Right kidney (tissue), 1 donor: Measurements from ENCODE around the gene PRELID3B.

ENCODE experiments used
- DNase-seq: peaks from one replicate; pipeline ENCODE4 v3.0.0-alpha.2; 2016

PRELID3B gene

DNA sequence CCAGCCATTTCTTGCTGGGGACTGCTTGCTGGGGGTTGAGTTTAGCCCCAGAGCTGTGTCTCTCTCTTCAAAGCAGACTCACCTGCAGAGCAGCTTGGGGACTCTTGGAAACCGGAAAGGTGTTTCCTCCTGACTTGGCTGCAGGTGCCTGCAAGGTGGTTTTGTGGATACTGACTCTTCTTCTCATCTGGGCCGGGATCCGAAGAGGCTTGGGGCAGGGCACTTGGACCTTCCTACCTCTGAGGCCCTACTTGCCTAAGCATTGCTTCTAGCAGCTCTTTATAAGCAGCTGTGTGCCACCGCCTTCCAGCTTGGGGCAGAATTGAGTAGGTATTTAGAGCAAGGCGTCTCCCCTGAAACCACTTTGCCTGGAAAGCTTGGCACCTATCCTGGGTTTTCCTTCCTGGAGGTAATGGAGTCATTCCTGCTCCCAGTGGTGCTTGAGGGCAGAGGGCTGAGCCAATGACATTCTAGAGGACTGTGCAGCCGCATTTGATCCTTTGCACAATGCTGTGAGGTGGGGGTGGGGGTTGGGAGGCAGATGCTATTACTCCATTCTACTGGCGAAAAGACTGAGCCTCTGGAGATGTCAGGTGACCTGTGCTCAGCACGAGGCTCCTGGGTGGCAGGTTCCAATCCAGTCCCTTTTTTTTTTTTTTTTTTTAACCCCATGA lies 32.1 kb downstream of the PRELID3B start:
- DNase-seq: no peak

GRCh38 chr20:59008715-59009336 lies 33.8 kb downstream of the PRELID3B start:
- DNase-seq: no peak

- DNase-seq: no peak
Measured at GRCh38 chr20:59007665-59008511, 34.7 kb downstream of the PRELID3B start.

- peak; percentile 71 for DNase-seq
Measured at GRCh38 chr20:59006864-59007664, 35.5 kb downstream of the PRELID3B start, which contains the start of gene CTSZ. Gene CTSZ, minus strand, starts transcription at chr20:59007254. Its CDS starts 126 bp downstream, at chr20:59007128.

DNA sequence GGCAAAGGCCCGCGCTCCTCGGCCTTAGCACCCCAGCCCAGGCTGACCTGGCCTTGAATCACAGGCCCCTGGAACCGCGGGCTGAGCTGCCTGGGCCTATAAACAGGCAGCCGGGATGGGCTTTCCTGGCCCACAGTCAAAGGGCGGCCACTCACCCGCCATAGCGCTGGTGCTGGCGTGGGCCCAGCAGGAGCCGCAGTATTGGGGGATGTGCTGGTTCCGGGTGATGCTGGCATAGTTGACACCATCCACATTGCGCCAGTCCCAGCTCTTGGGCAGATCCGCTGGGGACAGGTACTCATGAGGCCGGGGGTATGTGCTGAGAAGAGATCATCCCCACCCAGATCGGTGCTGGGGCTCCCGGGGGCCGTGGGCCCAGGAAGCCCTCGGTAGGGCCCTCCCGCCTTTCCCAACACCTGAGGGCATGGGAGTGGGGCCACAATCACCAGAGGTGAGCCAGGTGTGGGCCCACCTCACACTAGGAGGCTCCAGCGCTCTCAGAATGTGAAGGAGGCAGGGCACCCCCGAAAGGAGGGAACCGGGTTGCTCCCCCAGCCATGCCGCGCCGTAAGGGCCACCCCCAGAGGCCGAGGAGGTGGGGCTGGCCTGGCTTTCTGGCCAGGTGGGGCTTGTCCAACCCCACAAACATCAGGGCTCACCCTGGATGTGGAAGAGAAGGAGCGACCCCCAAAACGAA lies 36.3 kb downstream of the PRELID3B start:
- DNase-seq: no peak

- DNase-seq: no peak
Measured at GRCh38 chr20:59005523-59006166, 36.9 kb downstream of the PRELID3B start.

GRCh38 chr20:59004763-59005522 lies 37.6 kb downstream of the PRELID3B start:
- no peak for DNase-seq

- no peak for DNase-seq
Measured at GRCh38 chr20:59004493-59004762, 38.2 kb downstream of the PRELID3B start.

GRCh38 chr20:59003836-59004492 lies 38.6 kb downstream of the PRELID3B start:
- DNase-seq: no peak

GRCh38 chr20:59002874-59003399 lies 39.6 kb downstream of the PRELID3B start:
- no peak for DNase-seq

GRCh38 chr20:59002388-59002787 lies 40.2 kb downstream of the PRELID3B start:
- no peak for DNase-seq

DNA sequence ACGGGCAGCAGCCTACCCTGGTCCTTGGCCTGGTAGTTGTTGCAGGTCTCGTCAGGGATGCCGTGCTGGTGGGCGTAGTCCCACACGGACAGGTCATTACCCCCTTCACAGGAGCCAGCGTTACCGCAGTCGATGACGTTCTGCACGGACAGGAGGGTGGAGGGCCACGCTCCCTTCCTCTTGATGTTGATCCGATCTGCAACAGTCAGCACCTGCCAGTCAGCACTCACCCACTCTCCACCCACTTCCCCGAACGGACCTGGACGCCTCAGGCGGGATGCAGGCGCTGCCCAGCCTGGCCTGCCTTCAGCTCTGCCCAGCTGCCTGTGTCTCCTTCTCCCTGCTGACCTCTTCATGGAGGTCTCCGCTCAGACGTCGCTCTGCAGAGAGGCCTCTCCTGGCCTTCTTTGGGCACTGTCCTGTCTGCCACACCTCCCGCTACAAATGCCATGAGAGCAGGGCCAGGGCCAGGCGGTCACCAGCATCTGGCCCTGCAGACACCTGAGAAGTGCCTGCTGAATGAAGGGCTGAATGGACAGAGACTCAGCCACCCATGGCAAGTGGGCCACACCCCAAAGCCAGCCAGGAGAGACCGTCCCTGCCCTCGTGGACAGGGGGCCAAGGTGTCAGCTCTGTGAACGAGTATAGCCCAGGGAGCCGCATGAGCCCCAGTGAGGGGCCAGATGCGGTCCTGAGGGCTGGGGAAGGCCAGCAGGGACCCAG lies 41.0 kb downstream of the PRELID3B start:
- no peak for DNase-seq

DNA sequence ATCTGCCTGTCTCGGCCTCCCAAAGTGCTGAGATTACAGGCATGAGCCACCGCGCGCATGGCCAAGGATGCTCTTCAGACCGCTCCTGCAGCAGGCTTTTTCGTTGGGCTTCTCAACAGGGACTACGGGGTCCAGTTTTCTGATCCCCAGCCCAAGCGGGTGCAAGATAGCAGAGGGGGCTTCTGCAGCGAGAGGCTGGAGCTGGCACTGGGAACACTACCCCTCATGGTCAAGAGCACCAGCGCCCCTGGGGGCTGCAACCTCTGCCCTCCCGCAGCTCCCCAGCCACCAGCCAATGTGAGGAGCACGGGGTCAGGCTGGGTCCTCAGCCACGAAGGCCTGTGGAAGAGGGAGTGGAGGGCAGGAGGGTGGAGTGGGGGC lies 41.5 kb downstream of the PRELID3B start:
- DNase-seq: no peak

- DNase-seq: no peak
Measured at GRCh38 chr20:59000326-59000725, 42.3 kb downstream of the PRELID3B start.

DNA sequence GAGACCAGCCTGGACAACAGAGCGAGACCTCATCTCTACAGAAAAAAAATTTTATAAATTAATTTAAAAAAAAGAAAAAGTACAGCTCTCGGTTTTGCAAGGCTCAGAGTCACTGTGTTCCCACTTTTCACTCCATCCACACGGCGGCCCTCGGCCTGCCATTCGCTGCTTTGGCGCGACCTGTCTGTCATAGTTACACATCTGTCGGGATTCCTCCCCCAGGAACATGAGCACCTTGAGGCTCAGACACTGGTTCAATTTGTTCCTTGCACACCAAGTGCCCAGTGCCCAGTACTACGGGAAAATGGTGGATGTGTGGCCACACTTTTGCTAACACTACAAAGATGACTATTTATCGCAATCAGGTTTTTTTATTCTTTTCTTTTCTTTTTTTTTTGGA lies 43.9 kb downstream of the PRELID3B start:
- no peak for DNase-seq

GRCh38 chr20:58997141-58997770 lies 45.3 kb downstream of the PRELID3B start:
- DNase-seq: no peak

- DNase-seq: no peak
Measured at GRCh38 chr20:58996226-58996611, 46.4 kb downstream of the PRELID3B start.

GRCh38 chr20:58995461-58996225 lies 46.9 kb downstream of the PRELID3B start:
- no peak for DNase-seq
